Melanocyte of skin (primary cell): ENCODE measurements around the gene N4BP2. TPM values are rescaled to one million over a fixed set of nuclear protein-coding genes. Genes with fewer than 3 reads are reported as not detected.

Source experiments
- small RNA-seq, 2 donors: library from RNA; depleted of rRNA; stranded (forward); fragments of <200 nt; gene quantifications; one replicate each; pipeline ENCODE3, GENCODE V24; 2012
- total RNA-seq, 2 donors: library from RNA; depleted of rRNA; stranded (reverse); fragments of >200 nt; gene quantifications; 2 replicates each; pipeline ENCODE4 v1.2.3, GENCODE V29; 2012

Gene N4BP2
- 1 to 10 TPM; 3.0 to 4.5 TPM for total RNA-seq

GRCh38 chr4:40056716-40057585, at the start of gene N4BP2:
TSS of gene N4BP2 (plus strand) at chr4:40056850. CDS start at chr4:40097341, 40,491 bp downstream.

DNA sequence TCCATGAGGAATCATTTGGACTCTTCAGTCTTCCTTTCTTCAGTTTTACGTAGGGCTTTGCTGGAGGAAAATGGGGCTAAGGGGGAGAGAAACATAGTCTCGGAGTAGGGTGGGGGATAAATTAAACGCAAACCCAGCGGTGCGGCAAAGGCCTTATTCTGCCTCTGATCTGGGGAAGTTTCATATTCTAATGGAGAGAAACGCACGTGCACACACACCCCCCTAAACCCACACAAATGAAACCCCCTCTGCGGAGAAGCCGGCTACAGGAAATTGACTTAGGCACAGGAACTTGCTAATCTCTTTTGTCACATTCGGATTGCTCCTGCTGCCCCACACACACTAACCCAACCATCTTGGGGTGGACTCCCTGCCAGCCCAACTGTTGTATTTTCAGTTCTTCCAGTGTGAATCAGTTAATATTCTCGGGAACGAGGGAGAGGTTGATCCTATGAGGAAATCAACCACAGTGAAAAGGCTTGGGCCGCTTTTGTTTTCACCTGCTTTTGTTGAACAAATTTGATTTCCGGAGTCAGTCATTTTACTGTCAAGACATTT, 140.2 kb downstream of the N4BP2 start, which contains the start of gene RHOH:
RHOH (plus strand) TSS at position 308 of the 558 bp plus-strand sequence. CDS start 46,356 bp downstream, outside the sequence.

Small RNA genes lying within 50 kb of the gene (small RNA-seq; reads per million reads assigned to genes)
- gene AC095057.1, result 0 reads per million in 2 donors
- 0 reads per million in 2 donors for gene RF00432
- gene RNU6-1112P, result 0.06 to 0.39 reads per million in 2 donors

Other genes with a start within 250 kb of the N4BP2 start
- gene PDS5A, start 78.9 kb upstream of the N4BP2 start, total RNA-seq, result 10 to 100 TPM; 50.9 to 63.3 TPM
- gene RHOH, start 140.2 kb downstream of the N4BP2 start, total RNA-seq, result not detected